Erythroblast (primary cell): ENCODE results near the gene ADARB1.

ENCODE experiments used
- GATA1 ChIP-seq: IDR thresholded peaks from 2 replicates; pipeline ENCODE4 v1.6.1; 2011; ENCODE audit warnings: low read depth, mild to moderate bottlenecking, control low read depth, low read length, moderate library complexity
- POLR2A ChIP-seq: IDR thresholded peaks from 2 replicates; pipeline ENCODE4 v1.6.1; 2011; ENCODE audit warnings: mild to moderate bottlenecking, low read length

GRCh38 chr21:45217010-45217409 is 142.6 kb downstream of the ADARB1 start:
- TF ChIP-seq POLR2A (no peak), GATA1 (no peak)
